Anterior cingulate cortex (tissue), 58 donors: ENCODE measurements around the gene MTFR2.

Source experiments
- DNase-seq, 58 donors: peaks; one replicate each; lab custom pipeline; 2025; lab: John Stamatoyannopoulos, UW

MTFR2 gene

GRCh38 chr6:136249811-136250685 is at the start of gene MTFR2:
MTFR2 (minus strand) TSS chr6:136250311; CDS start chr6:136249099, 1,212 bp downstream.
- DNase-seq, result peak; percentile 30 to 98 (median 90)

GRCh38 chr6:136294621-136295020 is 44.5 kb upstream of the MTFR2 start:
- no peak for DNase-seq

- DNase-seq, result peak in 49 of 58 donors; percentile 32 to 90 (median 66)
These were observed 40.4 kb upstream of the MTFR2 start for GRCh38 chr6:136290410-136291010.

- peak; percentile 90 to 100 (median 99) for DNase-seq
These were observed 39.7 kb upstream of the MTFR2 start, which contains the start of gene BCLAF1 for GRCh38 chr6:136289579-136290409. BCLAF1 (minus strand) TSS chr6:136289846; CDS start chr6:136279866, 9,980 bp downstream.

- peak; percentile 34 to 90 (median 80) for DNase-seq
These were observed 39.1 kb upstream of the MTFR2 start for GRCh38 chr6:136289327-136289578.

- DNase-seq, result peak in 55 of 58 donors; percentile 5 to 87 (median 68)
These were observed 38.6 kb upstream of the MTFR2 start for GRCh38 chr6:136288566-136289326.

- DNase-seq, result no peak
These were observed 34.8 kb upstream of the MTFR2 start for GRCh38 chr6:136284909-136285308.

- DNase-seq, result no peak
These were observed 32.8 kb upstream of the MTFR2 start for GRCh38 chr6:136282906-136283305.

GRCh38 chr6:136280032-136280609 is 30.0 kb upstream of the MTFR2 start:
- no peak for DNase-seq

- DNase-seq, result no peak
These were observed 24.0 kb upstream of the MTFR2 start for GRCh38 chr6:136274062-136274461.

- no peak for DNase-seq
These were observed 15.0 kb upstream of the MTFR2 start for GRCh38 chr6:136265101-136265500.

- DNase-seq, result no peak
These were observed 12.8 kb upstream of the MTFR2 start for GRCh38 chr6:136262940-136263339.

GRCh38 chr6:136254851-136255466 is 4.8 kb upstream of the MTFR2 start:
- no peak for DNase-seq

- DNase-seq, result no peak
These were observed 3.6 kb upstream of the MTFR2 start for GRCh38 chr6:136253734-136254133.

GRCh38 chr6:136252441-136252840 is 2.3 kb upstream of the MTFR2 start:
- DNase-seq, result no peak

GRCh38 chr6:136251394-136251793 is 1.3 kb upstream of the MTFR2 start:
- no peak for DNase-seq

- DNase-seq, result peak in 1 of 58 donors; percentile 41
These were observed 536 bp upstream of the MTFR2 start for GRCh38 chr6:136250686-136251008.

GRCh38 chr6:136249336-136249735 is 775 bp downstream of the MTFR2 start:
- no peak for DNase-seq

GRCh38 chr6:136244061-136244616 is 6.0 kb downstream of the MTFR2 start:
- no peak for DNase-seq
